ENCODE measurements around the gene FUT8.

GRCh38 chr14:65770681-65771080, 358.2 kb downstream of the FUT8 start:
- no peak for TF ChIP-seq CTCF (IDR thresholded peaks at IDR 0.05)
- no peak for TF ChIP-seq POLR2A (IDR thresholded peaks at IDR 0.05)
- TF ChIP-seq EP300 (IDR thresholded peaks at IDR 0.05): no peak

Data from suprapubic skin (tissue), 3 donors.